Measurements from ENCODE around the gene TMEM200A.

- TF ChIP-seq, protein P1, sequence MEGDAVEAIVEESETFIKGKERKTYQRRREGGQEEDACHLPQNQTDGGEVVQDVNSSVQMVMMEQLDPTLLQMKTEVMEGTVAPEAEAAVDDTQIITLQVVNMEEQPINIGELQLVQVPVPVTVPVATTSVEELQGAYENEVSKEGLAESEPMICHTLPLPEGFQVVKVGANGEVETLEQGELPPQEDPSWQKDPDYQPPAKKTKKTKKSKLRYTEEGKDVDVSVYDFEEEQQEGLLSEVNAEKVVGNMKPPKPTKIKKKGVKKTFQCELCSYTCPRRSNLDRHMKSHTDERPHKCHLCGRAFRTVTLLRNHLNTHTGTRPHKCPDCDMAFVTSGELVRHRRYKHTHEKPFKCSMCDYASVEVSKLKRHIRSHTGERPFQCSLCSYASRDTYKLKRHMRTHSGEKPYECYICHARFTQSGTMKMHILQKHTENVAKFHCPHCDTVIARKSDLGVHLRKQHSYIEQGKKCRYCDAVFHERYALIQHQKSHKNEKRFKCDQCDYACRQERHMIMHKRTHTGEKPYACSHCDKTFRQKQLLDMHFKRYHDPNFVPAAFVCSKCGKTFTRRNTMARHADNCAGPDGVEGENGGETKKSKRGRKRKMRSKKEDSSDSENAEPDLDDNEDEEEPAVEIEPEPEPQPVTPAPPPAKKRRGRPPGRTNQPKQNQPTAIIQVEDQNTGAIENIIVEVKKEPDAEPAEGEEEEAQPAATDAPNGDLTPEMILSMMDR (IDR thresholded peaks at IDR 0.05): no peak
- TF ChIP-seq POLR2AphosphoS5 (IDR thresholded peaks at IDR 0.05; ENCODE audit: low read depth, low read length): no peak
- TF ChIP-seq REST (IDR thresholded peaks at IDR 0.05; ENCODE audit: insufficient read depth in 1 of 2, low read depth in 2 of 2, low read length in 1 of 2): no peak
- TF ChIP-seq SIN3A (IDR thresholded peaks at IDR 0.05; ENCODE audit: borderline replicate concordance, insufficient read depth, low read depth, low read length): no peak
- no peak for TF ChIP-seq TCF7L2 (IDR thresholded peaks at IDR 0.05; ENCODE audit: low read depth, low read length)
These were observed 100.4 kb downstream of the TMEM200A start for GRCh38 chr6:130466052-130466747.

Measured in Panc1 (cell line).